ENCODE results near the gene SLC4A7. TPM values are rescaled to one million over a fixed set of nuclear protein-coding genes. Genes with fewer than 3 reads are reported as not detected.

SLC4A7 gene
- total and polyA plus RNA-seq, 10 of the 15 experiments (the other 5 are each of a cell fraction or from before 2014, with no cell fraction given), result 4.4 to 41.4 (median 18.3) TPM

DNA sequence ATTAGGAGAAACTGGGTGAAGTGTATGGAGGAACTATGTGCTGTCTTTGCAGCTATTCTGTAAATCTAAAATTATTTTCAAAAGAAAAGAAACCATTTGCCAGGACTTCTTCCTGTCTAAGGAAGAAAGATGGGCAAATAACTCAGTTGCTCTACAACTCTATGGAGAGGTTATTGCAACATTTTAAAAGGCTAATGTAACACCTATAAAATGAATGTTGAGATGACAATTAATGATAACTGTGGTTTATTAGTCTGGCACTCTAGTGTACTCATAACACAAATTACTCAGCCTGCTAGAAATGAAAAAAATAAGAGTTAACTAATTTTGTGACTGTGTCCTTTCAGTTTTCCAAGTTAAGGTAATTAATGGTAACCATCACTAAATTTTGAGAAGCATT is 32.3 kb downstream of the SLC4A7 start:
- no peak overlapping the region for H2AFZ ChIP-seq (ENCODE audit: control insufficient read depth, low read depth, low read length)
- ChIA-PET CTCF (interaction anchor here (1.0 to 2.4 kb wide), 3 partner anchors 15 to 103 kb away, joined by 3 to 11 read pairs (median 10); no protein-coding TSS in a partner anchor), RAD21 (ENCODE audit: unreplicated experiment) (interaction anchor here (0.8 to 2.3 kb wide), 3 partner anchors 16 to 801 kb away, joined by 3 to 13 read pairs (median 4); no protein-coding TSS in a partner anchor), SMC1A (ENCODE audit: uncharacterized antibody, unreplicated experiment) (interaction anchor here (0.8 to 2.3 kb wide), 9 partner anchors 9 to 229 kb away, joined by 3 to 12 read pairs (median 3); no protein-coding TSS in a partner anchor), POLR2A (interaction anchor here (0.6 kb wide), 1 partner anchor 9 kb away, joined by 3 read pairs; no protein-coding TSS in a partner anchor)
- H3K4me3 ChIP-seq, result no peak overlapping the region
- H3K4me1 ChIP-seq (ENCODE audit: control insufficient read depth, insufficient read depth, low read length), result peaks cover 14% of the 10 kb centered on the region
- H3K27ac ChIP-seq (ENCODE audit: control insufficient read depth, insufficient read depth), result no peak overlapping the region
- in situ Hi-C loops (cut with MboI), result no loop called here
- no peak overlapping the region for H3K4me2 ChIP-seq (ENCODE audit: control insufficient read depth, insufficient read depth)
- peaks cover 15% of the 10 kb centered on the region for H3K79me2 ChIP-seq (ENCODE audit: control insufficient read depth, insufficient read depth, low read length)
- no TSS peak for BruUV-seq (replicated peaks)
- H3K36me3 ChIP-seq (ENCODE audit: control insufficient read depth in 2 of 2, insufficient read depth in 2 of 2, low read length in 1 of 2), result peaks cover 0 to 5% of the 10 kb centered on the region in 2 experiments; a peak in 1 of 4 replicates
- TF ChIP-seq MTA2 (IDR thresholded peaks at IDR 0.05; ENCODE audit: low read depth), result peak; percentile 45; the same call in 1 of the 2 replicates
- TF ChIP-seq SRF (IDR thresholded peaks at IDR 0.05; ENCODE audit: low read depth in 2 of 2, low read length in 2 of 2), result no peak
- H3K27me3 ChIP-seq (replicated peaks in 1 of 2; ENCODE audit: control insufficient read depth in 2 of 2, insufficient read depth in 2 of 2, low read length in 1 of 2), result no peaks in the 10 kb centered on the region
- intact Hi-C loops (cut with micrococcal nuclease; ENCODE audit: unreplicated experiment), result no loop called here
- DNase-seq (ENCODE audit: low read depth, low spot score) (no peak), FAIRE-seq (no peak), ATAC-seq (peak; percentile 20; the same call in 2 of the 3 replicates)
- no peak overlapping the region for H3K9ac ChIP-seq (ENCODE audit: control insufficient read depth, insufficient read depth, low read length)
- no peaks in the 10 kb centered on the region for H3K9me3 ChIP-seq (replicated peaks; ENCODE audit: control insufficient read depth, insufficient read depth, low read length)
- no peaks in the 10 kb centered on the region for H4K20me1 ChIP-seq (ENCODE audit: control insufficient read depth, insufficient read depth)

DNA sequence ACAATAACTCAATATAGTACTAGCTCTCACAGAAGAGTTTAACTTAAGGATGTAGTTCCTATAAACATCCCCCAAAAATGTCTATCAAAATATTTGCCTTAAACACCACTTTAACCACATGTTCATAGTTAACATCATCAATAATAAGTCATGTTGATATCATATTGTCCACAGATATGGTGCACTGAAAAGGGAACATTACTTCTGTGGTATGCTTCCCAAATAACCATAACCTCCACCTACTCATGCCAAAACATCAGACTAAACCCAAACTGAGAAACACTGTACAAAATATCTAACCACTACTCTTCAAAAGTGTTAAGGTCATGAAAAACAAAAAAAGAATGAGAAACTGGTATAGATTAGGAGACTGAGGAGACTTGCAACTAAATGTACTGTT is 32.9 kb downstream of the SLC4A7 start:
- ATAC-seq (no peak), DNase-seq (ENCODE audit: low read depth, low spot score) (no peak), FAIRE-seq (no peak)
- ChIA-PET RAD21 (ENCODE audit: unreplicated experiment) (interaction anchor here (1.8 to 2.3 kb wide), 2 partner anchors 16 to 93 kb away, joined by 3 to 13 read pairs; no protein-coding TSS in a partner anchor), CTCF (interaction anchor here (0.8 to 2.4 kb wide), 4 partner anchors 16 to 229 kb away, joined by 3 to 11 read pairs (median 6); no protein-coding TSS in a partner anchor), SMC1A (ENCODE audit: uncharacterized antibody, unreplicated experiment) (interaction anchor here (0.9 to 2.3 kb wide), 6 partner anchors 16 to 207 kb away, joined by 3 to 12 read pairs (median 3); no protein-coding TSS in a partner anchor), POLR2A (no interaction called here)
- Histone ChIP-seq H4K20me1 (ENCODE audit: control insufficient read depth, insufficient read depth) (no peaks in the 10 kb centered on the region), H3K27me3 (replicated peaks in 1 of 2; ENCODE audit: control insufficient read depth in 2 of 2, insufficient read depth in 2 of 2, low read length in 1 of 2) (no peaks in the 10 kb centered on the region), H2AFZ (ENCODE audit: control insufficient read depth, low read depth, low read length) (no peak overlapping the region), H3K79me2 (ENCODE audit: control insufficient read depth, insufficient read depth, low read length) (peaks cover 14% of the 10 kb centered on the region), H3K36me3 (ENCODE audit: control insufficient read depth in 2 of 2, insufficient read depth in 2 of 2, low read length in 1 of 2) (peaks cover 0 to 5% of the 10 kb centered on the region in 2 experiments; a peak in 1 of 4 replicates), H3K9me3 (replicated peaks; ENCODE audit: control insufficient read depth, insufficient read depth, low read length) (no peaks in the 10 kb centered on the region), H3K27ac (ENCODE audit: control insufficient read depth, insufficient read depth) (no peak overlapping the region), H3K9ac (ENCODE audit: control insufficient read depth, insufficient read depth, low read length) (no peak overlapping the region), H3K4me3 (no peak overlapping the region), H3K4me1 (ENCODE audit: control insufficient read depth, insufficient read depth, low read length) (peaks cover 14% of the 10 kb centered on the region), H3K4me2 (ENCODE audit: control insufficient read depth, insufficient read depth) (no peak overlapping the region)
- in situ Hi-C loops (cut with MboI), result no loop called here
- no TSS peak for BruUV-seq (replicated peaks)
- intact Hi-C loops (cut with micrococcal nuclease; ENCODE audit: unreplicated experiment), result no loop called here
- no peak for TF ChIP-seq YBX1 (IDR thresholded peaks at IDR 0.05)
- TF ChIP-seq GABPA (IDR thresholded peaks at IDR 0.05; ENCODE audit: low read depth), result no peak
- no peak for TF ChIP-seq SREBF2 (IDR thresholded peaks at IDR 0.05; ENCODE audit: low read length)
- TF ChIP-seq KAT2A (conservative IDR thresholded peaks at IDR 0.05; ENCODE audit: control insufficient read depth, low read depth, low read length), result no peak
- TF ChIP-seq MEF2A (IDR thresholded peaks at IDR 0.05; ENCODE audit: insufficient read depth, low read depth, low read length), result no peak
- TF ChIP-seq, protein P1, sequence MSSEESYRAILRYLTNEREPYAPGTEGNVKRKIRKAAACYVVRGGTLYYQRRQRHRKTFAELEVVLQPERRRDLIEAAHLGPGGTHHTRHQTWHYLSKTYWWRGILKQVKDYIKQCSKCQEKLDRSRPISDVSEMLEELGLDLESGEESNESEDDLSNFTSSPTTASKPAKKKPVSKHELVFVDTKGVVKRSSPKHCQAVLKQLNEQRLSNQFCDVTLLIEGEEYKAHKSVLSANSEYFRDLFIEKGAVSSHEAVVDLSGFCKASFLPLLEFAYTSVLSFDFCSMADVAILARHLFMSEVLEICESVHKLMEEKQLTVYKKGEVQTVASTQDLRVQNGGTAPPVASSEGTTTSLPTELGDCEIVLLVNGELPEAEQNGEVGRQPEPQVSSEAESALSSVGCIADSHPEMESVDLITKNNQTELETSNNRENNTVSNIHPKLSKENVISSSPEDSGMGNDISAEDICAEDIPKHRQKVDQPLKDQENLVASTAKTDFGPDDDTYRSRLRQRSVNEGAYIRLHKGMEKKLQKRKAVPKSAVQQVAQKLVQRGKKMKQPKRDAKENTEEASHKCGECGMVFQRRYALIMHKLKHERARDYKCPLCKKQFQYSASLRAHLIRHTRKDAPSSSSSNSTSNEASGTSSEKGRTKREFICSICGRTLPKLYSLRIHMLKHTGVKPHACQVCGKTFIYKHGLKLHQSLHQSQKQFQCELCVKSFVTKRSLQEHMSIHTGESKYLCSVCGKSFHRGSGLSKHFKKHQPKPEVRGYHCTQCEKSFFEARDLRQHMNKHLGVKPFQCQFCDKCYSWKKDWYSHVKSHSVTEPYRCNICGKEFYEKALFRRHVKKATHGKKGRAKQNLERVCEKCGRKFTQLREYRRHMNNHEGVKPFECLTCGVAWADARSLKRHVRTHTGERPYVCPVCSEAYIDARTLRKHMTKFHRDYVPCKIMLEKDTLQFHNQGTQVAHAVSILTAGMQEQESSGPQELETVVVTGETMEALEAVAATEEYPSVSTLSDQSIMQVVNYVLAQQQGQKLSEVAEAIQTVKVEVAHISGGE (CRISPR knock-in tag; IDR thresholded peaks at IDR 0.05), result no peak
- TF ChIP-seq, protein P2, sequence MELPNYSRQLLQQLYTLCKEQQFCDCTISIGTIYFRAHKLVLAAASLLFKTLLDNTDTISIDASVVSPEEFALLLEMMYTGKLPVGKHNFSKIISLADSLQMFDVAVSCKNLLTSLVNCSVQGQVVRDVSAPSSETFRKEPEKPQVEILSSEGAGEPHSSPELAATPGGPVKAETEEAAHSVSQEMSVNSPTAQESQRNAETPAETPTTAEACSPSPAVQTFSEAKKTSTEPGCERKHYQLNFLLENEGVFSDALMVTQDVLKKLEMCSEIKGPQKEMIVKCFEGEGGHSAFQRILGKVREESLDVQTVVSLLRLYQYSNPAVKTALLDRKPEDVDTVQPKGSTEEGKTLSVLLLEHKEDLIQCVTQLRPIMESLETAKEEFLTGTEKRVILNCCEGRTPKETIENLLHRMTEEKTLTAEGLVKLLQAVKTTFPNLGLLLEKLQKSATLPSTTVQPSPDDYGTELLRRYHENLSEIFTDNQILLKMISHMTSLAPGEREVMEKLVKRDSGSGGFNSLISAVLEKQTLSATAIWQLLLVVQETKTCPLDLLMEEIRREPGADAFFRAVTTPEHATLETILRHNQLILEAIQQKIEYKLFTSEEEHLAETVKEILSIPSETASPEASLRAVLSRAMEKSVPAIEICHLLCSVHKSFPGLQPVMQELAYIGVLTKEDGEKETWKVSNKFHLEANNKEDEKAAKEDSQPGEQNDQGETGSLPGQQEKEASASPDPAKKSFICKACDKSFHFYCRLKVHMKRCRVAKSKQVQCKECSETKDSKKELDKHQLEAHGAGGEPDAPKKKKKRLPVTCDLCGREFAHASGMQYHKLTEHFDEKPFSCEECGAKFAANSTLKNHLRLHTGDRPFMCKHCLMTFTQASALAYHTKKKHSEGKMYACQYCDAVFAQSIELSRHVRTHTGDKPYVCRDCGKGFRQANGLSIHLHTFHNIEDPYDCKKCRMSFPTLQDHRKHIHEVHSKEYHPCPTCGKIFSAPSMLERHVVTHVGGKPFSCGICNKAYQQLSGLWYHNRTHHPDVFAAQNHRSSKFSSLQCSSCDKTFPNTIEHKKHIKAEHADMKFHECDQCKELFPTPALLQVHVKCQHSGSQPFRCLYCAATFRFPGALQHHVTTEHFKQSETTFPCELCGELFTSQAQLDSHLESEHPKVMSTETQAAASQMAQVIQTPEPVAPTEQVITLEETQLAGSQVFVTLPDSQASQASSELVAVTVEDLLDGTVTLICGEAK (IDR thresholded peaks at IDR 0.05; ENCODE audit: borderline replicate concordance), result no peak
- TF ChIP-seq NFYA (IDR thresholded peaks at IDR 0.05; ENCODE audit: borderline replicate concordance, low read depth, low read length), result no peak

Measured in GM12878 (cell line).